Fibroblast of skin of right quadriceps (primary cell): ENCODE measurements around the gene FOXB1.

Experiments used
- DNase-seq: peaks from one replicate; pipeline ENCODE4 v3.0.0-alpha.2; 2013

Gene FOXB1

DNA sequence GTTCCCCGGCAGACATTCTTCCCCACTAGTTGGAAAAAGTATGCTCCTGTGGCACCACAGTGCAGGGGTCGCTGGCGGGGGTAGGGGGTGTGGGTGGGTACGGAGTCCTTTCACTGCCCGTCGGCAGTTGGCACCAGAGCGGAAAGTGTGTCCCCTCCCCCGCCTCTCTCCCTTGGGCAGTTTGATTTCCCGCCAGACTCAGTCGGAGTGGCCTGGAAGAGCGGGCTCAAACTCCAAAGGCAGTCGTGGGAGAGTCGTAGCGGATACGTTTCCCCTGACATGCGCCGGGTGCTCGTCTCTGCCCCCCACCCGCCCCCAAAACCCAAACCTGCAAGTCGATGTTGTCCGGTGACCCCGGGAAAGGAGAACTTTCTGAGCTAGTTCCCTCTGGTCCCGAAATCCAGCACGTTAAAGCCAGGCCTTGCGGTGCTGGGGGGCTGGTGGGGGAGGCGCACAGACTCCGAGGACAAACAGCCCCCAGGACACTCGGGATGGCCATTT lies 4.4 kb upstream of the FOXB1 start:
- no peak for DNase-seq

- no peak for DNase-seq
These were observed 3.8 kb upstream of the FOXB1 start for GRCh38 chr15:60000113-60000823.

DNA sequence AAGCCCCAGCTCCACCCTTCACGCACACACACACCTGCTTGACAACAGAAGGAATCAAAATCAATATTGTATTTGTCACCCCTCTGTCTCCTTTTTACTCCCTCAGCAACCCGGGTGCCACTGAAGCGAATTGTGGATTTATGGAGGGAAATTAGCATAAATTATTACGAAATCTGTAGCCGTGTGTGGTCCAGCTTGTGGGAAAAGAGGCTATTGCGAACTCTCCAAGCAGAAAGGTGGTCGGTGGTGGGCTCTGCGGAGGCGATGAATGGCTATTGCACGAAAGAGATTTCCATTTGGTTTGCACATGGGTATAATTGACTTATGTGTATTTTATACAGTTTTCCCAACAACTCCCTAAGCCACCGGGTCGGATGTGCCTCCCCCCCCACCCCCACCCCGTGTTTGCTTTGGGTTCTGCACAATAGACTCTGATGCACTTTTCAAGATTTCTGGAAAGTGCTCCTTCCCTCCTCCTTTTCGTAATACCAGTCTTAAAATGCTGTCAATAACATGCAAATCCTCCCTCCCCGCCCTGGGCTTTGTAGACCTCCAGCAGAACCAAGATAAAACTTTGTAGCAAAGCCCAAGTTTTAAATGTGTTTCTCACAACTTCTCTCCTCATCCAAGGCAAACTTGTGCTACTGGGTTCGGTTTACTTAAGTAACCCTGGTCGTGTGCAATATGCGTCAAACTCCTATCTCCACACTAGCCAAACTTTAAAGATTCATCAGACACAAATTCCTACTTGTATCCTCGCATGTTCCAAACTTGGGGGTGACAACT lies 3.1 kb upstream of the FOXB1 start:
- no peak for DNase-seq

- DNase-seq: no peak
These were observed 2.2 kb upstream of the FOXB1 start for GRCh38 chr15:60001610-60002527.

DNA sequence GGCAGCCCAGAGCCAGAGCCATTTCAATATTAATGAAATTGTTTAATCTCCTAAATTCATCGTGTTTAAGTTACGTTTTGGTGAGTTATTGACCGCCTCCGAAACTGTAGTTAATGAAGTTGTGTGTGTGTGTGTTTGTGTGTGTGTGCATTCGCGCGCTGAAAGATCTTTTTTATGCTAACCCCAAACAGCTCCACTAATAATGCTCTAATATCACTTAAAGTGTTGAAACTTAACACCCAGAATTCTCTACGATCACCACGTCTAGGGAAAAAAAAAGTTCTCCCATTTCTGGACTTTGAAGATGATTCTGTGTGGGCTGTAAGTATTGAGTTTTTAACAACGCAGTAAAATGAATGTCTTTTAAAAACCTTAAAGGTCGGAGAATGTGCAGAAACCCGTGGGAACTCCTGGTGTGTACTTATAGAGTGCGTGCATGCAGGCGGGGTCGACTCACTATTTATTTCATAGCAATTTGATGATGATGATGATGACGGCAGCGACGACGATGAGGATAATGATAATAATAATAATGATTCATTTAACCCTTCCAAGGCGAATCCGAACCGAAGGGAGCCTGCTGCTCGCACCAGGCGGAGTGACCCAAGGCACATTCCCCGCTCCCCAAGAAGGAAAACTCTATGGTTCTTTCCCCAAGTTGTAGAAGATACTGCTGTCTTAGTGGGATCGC lies 1.4 kb upstream of the FOXB1 start:
- DNase-seq: no peak

- no peak for DNase-seq
These were observed 685 bp upstream of the FOXB1 start for GRCh38 chr15:60003243-60004008.

DNA sequence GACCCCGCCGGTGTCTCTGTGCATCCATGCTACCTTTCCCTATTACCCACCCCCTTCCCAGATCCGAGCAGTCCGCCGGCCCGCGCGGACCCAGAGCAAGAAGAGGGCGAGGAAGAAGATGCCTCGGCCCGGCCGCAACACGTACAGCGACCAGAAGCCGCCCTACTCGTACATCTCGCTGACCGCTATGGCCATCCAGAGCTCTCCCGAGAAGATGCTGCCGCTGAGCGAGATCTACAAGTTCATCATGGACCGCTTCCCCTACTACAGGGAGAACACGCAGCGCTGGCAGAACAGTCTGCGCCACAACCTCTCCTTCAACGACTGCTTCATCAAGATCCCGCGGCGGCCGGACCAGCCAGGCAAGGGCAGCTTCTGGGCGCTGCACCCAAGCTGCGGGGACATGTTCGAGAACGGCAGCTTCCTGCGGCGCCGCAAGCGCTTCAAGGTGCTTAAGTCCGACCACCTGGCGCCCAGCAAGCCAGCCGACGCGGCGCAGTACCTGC lies 788 bp downstream of the FOXB1 start:
- no peak for DNase-seq

- DNase-seq: no peak
These were observed 1.5 kb downstream of the FOXB1 start for GRCh38 chr15:60005352-60006202.

DNA sequence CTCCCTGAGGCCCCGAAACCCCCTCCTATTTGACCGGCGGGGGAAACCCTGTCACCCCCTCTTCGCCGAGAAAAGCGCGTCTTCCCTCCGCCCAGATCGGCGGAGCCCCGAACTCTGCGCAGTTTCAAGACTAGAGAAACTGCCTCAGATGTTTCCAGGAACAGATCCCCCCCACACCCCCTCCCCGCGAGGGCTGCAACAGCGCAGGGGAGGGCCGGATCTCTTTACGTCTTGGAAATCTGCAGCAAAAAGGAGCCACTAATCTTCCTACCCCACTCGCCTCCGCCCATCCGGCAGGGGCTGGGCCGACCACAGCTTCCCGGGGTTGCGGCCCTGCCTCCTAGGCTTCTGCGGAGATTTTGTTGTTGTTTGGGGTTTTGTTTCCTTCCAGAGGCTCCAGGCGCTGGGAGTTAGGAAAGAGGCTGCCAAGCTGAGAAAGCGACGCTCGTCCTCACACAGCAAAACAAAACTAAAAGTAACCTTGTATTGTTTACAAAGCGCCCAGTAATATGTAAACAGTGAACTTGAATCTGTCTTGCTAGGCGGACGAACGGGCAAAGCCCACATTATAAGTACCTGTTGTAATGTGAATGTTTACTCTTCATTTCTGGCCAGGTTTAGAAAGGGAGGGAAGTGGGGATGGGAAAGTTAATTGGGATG lies 2.2 kb downstream of the FOXB1 start:
- peak; percentile 10 for DNase-seq

DNA sequence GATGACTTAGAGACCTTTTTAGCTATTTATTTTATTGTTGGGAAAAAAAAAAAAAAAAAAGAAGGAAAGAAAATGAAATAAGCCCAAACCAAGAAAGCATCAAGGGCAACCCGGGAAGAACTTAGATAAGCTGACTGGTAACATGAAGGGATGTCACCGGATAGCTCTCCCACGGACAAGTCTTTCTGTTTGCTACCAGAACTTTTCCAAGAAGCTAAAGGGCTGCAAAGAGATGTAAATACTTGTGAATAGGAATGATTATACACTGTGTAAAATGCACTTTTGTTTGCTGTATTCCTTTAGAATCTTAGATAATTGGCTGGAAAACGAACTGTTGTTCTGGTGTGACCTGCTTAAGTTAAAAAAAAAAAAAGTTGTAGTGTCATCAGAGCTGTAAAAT lies 2.8 kb downstream of the FOXB1 start:
- no peak for DNase-seq

GRCh38 chr15:60009124-60009960 lies 5.2 kb downstream of the FOXB1 start:
- no peak for DNase-seq

DNA sequence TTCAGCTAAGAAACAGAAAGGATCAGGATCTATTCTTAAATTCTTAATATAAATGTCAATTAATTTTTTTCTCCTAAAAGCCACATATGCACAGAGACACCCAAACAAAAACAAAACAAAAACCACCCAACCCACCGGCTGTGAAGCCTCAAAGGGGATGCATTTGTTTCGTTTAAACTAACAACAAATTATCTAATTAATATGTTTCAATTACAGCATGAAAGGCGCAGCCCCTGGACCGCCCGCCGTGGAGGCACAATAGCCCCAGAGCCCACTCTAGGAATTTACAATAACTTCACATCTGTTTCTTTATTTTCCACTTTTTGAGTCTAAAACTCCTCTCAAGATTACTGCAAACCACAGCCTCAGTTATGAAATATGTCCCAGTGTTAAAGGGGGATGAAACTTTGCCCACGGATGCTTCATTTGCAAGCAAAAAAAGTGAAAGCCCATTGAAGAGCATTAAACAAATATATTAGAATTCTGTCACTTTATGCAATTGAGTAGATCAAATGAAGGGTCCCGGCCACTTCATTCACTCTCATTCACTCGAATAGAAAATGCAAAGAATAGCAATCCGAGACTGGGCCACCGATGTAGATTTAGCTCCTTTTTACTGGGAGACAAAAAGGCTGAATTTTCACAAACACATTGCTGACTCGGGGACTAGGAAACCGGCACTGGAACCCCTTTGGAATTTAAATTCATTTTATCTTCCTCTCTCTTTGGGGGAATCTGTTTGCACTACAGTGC lies 6.0 kb downstream of the FOXB1 start:
- no peak for DNase-seq

DNA sequence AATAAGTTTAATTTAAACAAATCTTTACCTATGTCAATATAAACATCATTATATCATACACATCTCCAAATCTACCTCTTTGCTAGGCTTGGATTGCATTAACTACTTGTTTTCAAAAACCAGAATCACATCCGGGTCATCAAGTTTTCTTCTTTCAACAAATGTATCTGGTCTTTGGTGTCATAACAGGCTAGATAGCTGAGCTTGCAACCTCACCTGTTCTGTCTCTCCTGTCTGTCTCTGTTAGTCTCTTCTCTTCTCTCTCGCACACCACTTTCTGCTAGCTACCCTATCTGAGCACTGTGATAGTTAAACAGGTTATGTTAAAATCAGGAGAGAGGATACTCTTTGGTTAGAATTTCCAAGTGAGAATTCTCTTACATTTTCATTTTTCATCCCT lies 6.7 kb downstream of the FOXB1 start:
- DNase-seq: no peak

GRCh38 chr15:60012695-60013094 lies 8.6 kb downstream of the FOXB1 start:
- DNase-seq: no peak

DNA sequence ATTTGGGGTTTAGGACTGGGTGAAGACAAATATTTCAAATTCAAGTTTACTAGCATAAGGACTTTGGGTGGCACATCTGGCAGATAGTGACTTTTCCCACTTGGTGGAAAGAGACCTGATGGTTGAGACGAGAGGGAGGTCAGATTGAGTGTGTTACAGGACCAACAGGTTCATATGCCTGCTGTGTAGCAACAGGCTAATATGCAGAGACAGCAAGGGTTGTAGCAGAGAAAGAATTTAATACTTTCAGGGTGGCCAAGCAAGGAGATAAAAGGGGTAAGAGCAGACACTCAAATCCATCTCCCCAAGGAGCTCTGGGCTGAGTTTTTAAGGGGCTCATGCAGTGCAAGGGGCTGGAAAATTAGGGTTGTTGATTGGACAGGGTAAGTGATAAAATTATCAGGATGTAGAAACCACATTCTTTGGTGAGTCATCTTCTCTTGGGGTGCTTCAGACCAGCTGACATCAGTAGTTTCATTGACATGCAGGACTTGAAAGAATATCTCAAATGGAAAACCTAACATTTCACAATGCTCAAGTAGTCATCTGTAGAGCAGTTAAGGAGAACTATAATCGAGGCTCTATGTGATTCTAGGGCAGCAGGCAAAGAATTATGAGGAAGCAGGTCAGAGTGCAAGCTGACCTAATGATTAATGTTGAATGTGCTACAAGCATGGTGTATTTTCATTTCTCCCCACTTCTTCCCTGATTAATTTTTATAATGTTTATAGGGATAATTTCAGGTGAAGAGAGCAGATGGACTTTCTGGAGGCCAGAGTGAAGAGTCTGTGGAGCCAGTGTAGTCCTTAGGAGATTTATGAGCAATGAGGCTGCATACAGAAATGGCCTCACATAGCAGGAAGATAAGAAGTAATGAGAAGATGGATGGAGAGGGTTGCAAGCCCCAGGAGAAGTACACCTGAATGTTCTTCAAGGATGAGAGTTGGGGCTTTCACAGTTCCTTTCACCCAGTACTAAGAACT lies 13.7 kb downstream of the FOXB1 start:
- DNase-seq: no peak

DNA sequence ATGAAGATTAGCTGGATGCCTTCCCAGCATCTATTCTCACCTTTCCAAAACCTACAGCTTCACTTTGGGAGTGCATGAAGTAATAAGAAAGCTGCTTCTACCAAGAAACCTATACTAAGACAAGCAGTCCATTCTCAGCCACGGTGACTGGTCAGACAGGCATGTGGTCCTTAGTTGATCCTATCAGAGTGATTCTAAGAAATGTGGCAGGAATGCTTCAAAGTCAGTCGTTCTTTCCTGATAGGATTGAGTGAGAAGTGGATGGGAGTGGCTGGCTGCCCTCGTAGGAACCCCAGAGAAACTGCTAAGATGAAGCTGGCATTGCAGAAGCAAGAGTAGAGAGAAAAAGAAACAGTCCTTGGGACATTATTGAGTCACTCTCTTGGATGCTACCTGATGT lies 16.6 kb downstream of the FOXB1 start:
- no peak for DNase-seq
